H1 (cell line): ENCODE results near the gene ADARB2. TPM values are rescaled to one million over a fixed set of nuclear protein-coding genes. Genes with fewer than 3 reads are reported as not detected.

Experiments
- CTCF ChIA-PET: fragments of 300-600 bp; sonication (Branson Sonifier 250); formaldehyde crosslinking; loops from one replicate; lab custom pipeline; 2021; ENCODE audit not compliant: partially characterized antibody; lab: Charles Lee
- POLR2A ChIA-PET: fragments of 300-600 bp; sonication (Branson Sonifier 250); formaldehyde crosslinking; loops from one replicate; lab custom pipeline; 2021; ENCODE audit warnings: inconsistent platforms; ENCODE audit not compliant: partially characterized antibody; lab: Charles Lee
- DNase-seq, 2 experiments: peaks; one replicate each; pipeline versions ENCODE4 v3.0.0 to v3.0.0-alpha.2; 2010 to 2022; ENCODE audit warnings: low spot score in 2 of 2, low read depth in 1 of 2, mixed read lengths in 1 of 2
- FAIRE-seq: peaks from 2 replicates; lab custom pipeline; 2011; peaks lifted over from hg19 to GRCh38; lab: Jason Lieb, UNC
- H2AFZ ChIP-seq: 2 replicates; pipeline ENCODE4 v1.8.1; 2012; ENCODE audit warnings: low read length, inconsistent platforms
- H2AK5ac ChIP-seq: 2 replicates; pipeline ENCODE4 v1.6.1; 2013; ENCODE audit warnings: low read depth, low read length
- H2BK120ac ChIP-seq: replicated peaks from 2 replicates; pipeline ENCODE3; 2013; ENCODE audit warnings: low read depth, low read length, inconsistent platforms
- H2BK12ac ChIP-seq: 2 replicates; pipeline ENCODE4 v1.6.1; 2013; ENCODE audit warnings: low read depth, low read length
- H2BK15ac ChIP-seq: 2 replicates; pipeline ENCODE4 v1.6.1; 2013; ENCODE audit warnings: low read length
- H2BK20ac ChIP-seq: 2 replicates; pipeline ENCODE4 v1.6.1; 2013; ENCODE audit warnings: low read length
- H2BK5ac ChIP-seq: 2 replicates; pipeline ENCODE4 v1.6.1; 2013; ENCODE audit warnings: low read depth, low read length
- H3K14ac ChIP-seq: 2 replicates; pipeline ENCODE4 v1.6.1; 2013; ENCODE audit warnings: inconsistent platforms; ENCODE audit not compliant: insufficient read length
- H3K18ac ChIP-seq: 2 replicates; pipeline ENCODE4 v1.6.1; 2013; ENCODE audit warnings: low read length; ENCODE audit errors: extremely low read depth
- H3K23ac ChIP-seq: 2 replicates; pipeline ENCODE4 v1.6.1; 2013; ENCODE audit warnings: inconsistent platforms; ENCODE audit not compliant: insufficient read length
- H3K23me2 ChIP-seq: 2 replicates; pipeline ENCODE4 v1.6.1; 2013; ENCODE audit warnings: low read depth, low read length
- H3K27ac ChIP-seq: 2 replicates; pipeline ENCODE4 v1.6.1; 2011; ENCODE audit warnings: low read depth, low read length, inconsistent platforms
- H3K27me3 ChIP-seq, 4 experiments: replicated peaks in 1 of 4; 1 replicate in 1 of 4; 2 replicates in 3 of 4; pipeline versions ENCODE4 v1.6.1 to v1.8.1; 2011 to 2013; ENCODE audit warnings: low read length in 3 of 4, mild to moderate bottlenecking in 3 of 4, inconsistent platforms in 2 of 4, mixed read lengths in 2 of 4, moderate library complexity in 1 of 4; ENCODE audit not compliant: control insufficient read depth in 3 of 4, insufficient read depth in 3 of 4; ENCODE audit errors: extremely low read depth in 1 of 4
- H3K36me3 ChIP-seq, 4 experiments: 2 replicates each; pipeline versions ENCODE4 v1.6.1 to v1.8.1; 2011 to 2013; ENCODE audit warnings: mild to moderate bottlenecking in 4 of 4, low read length in 3 of 4, moderate library complexity in 2 of 4, control low read depth in 1 of 4, inconsistent platforms in 1 of 4; ENCODE audit not compliant: insufficient read depth in 4 of 4, control insufficient read depth in 2 of 4
- H3K4ac ChIP-seq: replicated peaks from 2 replicates; pipeline ENCODE3; 2013; ENCODE audit warnings: low read length, low read depth, mixed read lengths, inconsistent platforms; ENCODE audit not compliant: insufficient read length
- H3K4me1 ChIP-seq, 4 experiments: replicated peaks in 1 of 4; 1 replicate in 1 of 4; 2 replicates in 3 of 4; pipeline versions ENCODE4 v1.6.1 to v1.8.1; 2011 to 2013; ENCODE audit warnings: low read length in 3 of 4, inconsistent platforms in 2 of 4, mixed read lengths in 1 of 4; ENCODE audit not compliant: insufficient read depth in 4 of 4, control insufficient read depth in 3 of 4
- H3K4me2 ChIP-seq, 2 experiments: 2 replicates each; pipeline versions ENCODE4 v1.6.1 to v1.8.1; 2011 to 2013; ENCODE audit warnings: low read depth in 2 of 2, low read length in 2 of 2, control low read depth in 1 of 2, inconsistent platforms in 1 of 2, mild to moderate bottlenecking in 1 of 2; ENCODE audit not compliant: insufficient read depth in 1 of 2
- H3K4me3 ChIP-seq, 4 experiments: fragments of 200-600, 300-600 bp in 1 of 4; sonication (generic), shearing (Covaris generic), sonication (Bioruptor Twin) in 1 of 4; 2 replicates each; pipeline versions ENCODE4 v1.5.1 to v1.8.1; 2011 to 2016; ENCODE audit warnings: low read length in 4 of 4, low read depth in 3 of 4, control low read depth in 2 of 4, inconsistent platforms in 2 of 4, mild to moderate bottlenecking in 2 of 4, mixed read lengths in 1 of 4, moderate library complexity in 1 of 4; ENCODE audit not compliant: insufficient read depth in 2 of 4; ENCODE audit errors: extremely low read depth in 1 of 4
- H3K56ac ChIP-seq: replicated peaks from 2 replicates; pipeline ENCODE3; 2013; ENCODE audit warnings: low read depth, mild to moderate bottlenecking, mixed read lengths, low read length, inconsistent platforms; ENCODE audit not compliant: insufficient read length
- H3K79me1 ChIP-seq: 2 replicates; pipeline ENCODE4 v1.6.1; 2013; ENCODE audit warnings: low read depth, low read length, control low read depth
- H3K79me2 ChIP-seq, 2 experiments: 2 replicates each; pipeline versions ENCODE4 v1.6.1 to v1.8.1; 2012 to 2013; ENCODE audit warnings: low read length in 2 of 2, mild to moderate bottlenecking in 2 of 2, inconsistent platforms in 1 of 2; ENCODE audit not compliant: insufficient read depth in 2 of 2, control insufficient read depth in 1 of 2
- H3K9ac ChIP-seq, 4 experiments: replicated peaks in 1 of 4; 1 replicate in 1 of 4; 2 replicates in 3 of 4; pipeline versions ENCODE4 v1.6.1 to v1.8.1; 2011 to 2013; ENCODE audit warnings: low read depth in 3 of 4, low read length in 3 of 4, control low read depth in 2 of 4, mild to moderate bottlenecking in 2 of 4, moderate library complexity in 2 of 4, inconsistent platforms in 1 of 4; ENCODE audit errors: extremely low read depth in 1 of 4
- H3K9me3 ChIP-seq, 2 experiments: 2 replicates each; pipeline versions ENCODE4 v1.6.1 to v1.8.1; 2012 to 2013; ENCODE audit warnings: mild to moderate bottlenecking in 2 of 2, moderate library complexity in 2 of 2, control low read depth in 1 of 2, inconsistent platforms in 1 of 2, low read depth in 1 of 2, low read length in 1 of 2, mixed read lengths in 1 of 2; ENCODE audit not compliant: insufficient read depth in 2 of 2
- H4K20me1 ChIP-seq, 2 experiments: replicated peaks in 1 of 2; 2 replicates each; pipeline versions ENCODE3 to v1.8.1; 2011 to 2013; ENCODE audit warnings: inconsistent platforms in 2 of 2, low read length in 2 of 2, mild to moderate bottlenecking in 1 of 2; ENCODE audit not compliant: insufficient read depth in 2 of 2, control insufficient read depth in 1 of 2
- H4K5ac ChIP-seq: 2 replicates; pipeline ENCODE4 v1.6.1; 2013; ENCODE audit warnings: low read length, low read depth, mixed read lengths, inconsistent platforms; ENCODE audit not compliant: insufficient read length
- H4K8ac ChIP-seq: 2 replicates; pipeline ENCODE4 v1.8.0; 2013; ENCODE audit warnings: mild to moderate bottlenecking, moderate library complexity, low read length, inconsistent platforms; ENCODE audit not compliant: insufficient read depth; ENCODE audit errors: extremely low read depth
- H4K91ac ChIP-seq: replicated peaks from 2 replicates; pipeline ENCODE3; 2013; ENCODE audit warnings: low read length, mixed read lengths, inconsistent platforms; ENCODE audit not compliant: insufficient read length
- BCL11A ChIP-seq, 2 experiments: IDR thresholded peaks; one replicate each; pipeline ENCODE4 v1.6.1; 2011; ENCODE audit warnings: low read depth in 2 of 2, low read length in 2 of 2, mild to moderate bottlenecking in 2 of 2
- BRCA1 ChIP-seq: IDR thresholded peaks from 2 replicates; pipeline ENCODE4 v1.6.1; 2012; ENCODE audit warnings: low read depth, low read length, improper control_type of control experiment
- CEBPB ChIP-seq: IDR thresholded peaks from 2 replicates; pipeline ENCODE4 v1.6.1; 2012; ENCODE audit warnings: low read depth, low read length
- EP300 ChIP-seq, 2 experiments: IDR thresholded peaks; 1 replicate in 1 of 2; 2 replicates in 1 of 2; pipeline ENCODE4 v1.6.1; 2011 to 2012; ENCODE audit warnings: low read depth in 2 of 2, low read length in 2 of 2, mild to moderate bottlenecking in 2 of 2, borderline replicate concordance in 1 of 2, inconsistent platforms in 1 of 2, moderate library complexity in 1 of 2
- EZH2 ChIP-seq: fragments of 200-600 bp; sonication (generic); IDR thresholded peaks from 2 replicates; pipeline ENCODE4 v1.7.1; 2012; ENCODE audit warnings: low read depth, mild to moderate bottlenecking, moderate library complexity, low read length, inconsistent platforms; ENCODE audit not compliant: severe bottlenecking
- GABPA ChIP-seq: IDR thresholded peaks from 2 replicates; pipeline ENCODE4 v1.6.1; 2011; ENCODE audit warnings: mild to moderate bottlenecking, low read length, moderate library complexity, borderline replicate concordance; ENCODE audit not compliant: insufficient read depth
- GTF2F1 ChIP-seq: IDR thresholded peaks from 2 replicates; pipeline ENCODE4 v1.6.1; 2012; ENCODE audit warnings: low read depth, low read length, improper control_type of control experiment, borderline replicate concordance
- HDAC6 ChIP-seq: IDR thresholded peaks from one replicate; pipeline ENCODE4 v1.7.1; 2012; ENCODE audit warnings: low read depth, mild to moderate bottlenecking, inconsistent platforms, low read length, moderate library complexity
- RFX5 ChIP-seq: IDR thresholded peaks from 2 replicates; pipeline ENCODE4 v1.6.1; 2011; ENCODE audit warnings: low read depth, low read length, improper control_type of control experiment, borderline replicate concordance
- SIN3A ChIP-seq, 2 experiments: IDR thresholded peaks in 1 of 2; conservative IDR thresholded peaks in 1 of 2; 2 replicates each; pipeline ENCODE4 v1.6.1; 2011 to 2012; ENCODE audit warnings: low read length in 2 of 2, improper control_type of control experiment in 1 of 2, low read depth in 1 of 2, mild to moderate bottlenecking in 1 of 2
- SIX5 ChIP-seq: IDR thresholded peaks from 2 replicates; pipeline ENCODE4 v1.6.1; 2011; ENCODE audit warnings: mild to moderate bottlenecking, low read depth, low read length
- SP1 ChIP-seq: IDR thresholded peaks from 2 replicates; pipeline ENCODE4 v1.6.1; 2011; ENCODE audit warnings: low read depth, low read length
- TAF1 ChIP-seq: IDR thresholded peaks from 2 replicates; pipeline ENCODE4 v1.6.1; 2011; ENCODE audit warnings: mild to moderate bottlenecking, low read depth, low read length
- TCF12 ChIP-seq: IDR thresholded peaks from 2 replicates; pipeline ENCODE4 v1.6.1; 2011; ENCODE audit warnings: low read depth, mild to moderate bottlenecking, low read length
- ZNF274 ChIP-seq: IDR thresholded peaks from 2 replicates; pipeline ENCODE4 v1.7.0; 2012; ENCODE audit warnings: low read length, borderline replicate concordance; ENCODE audit errors: extremely low read depth
- WGBS, 2 experiments: shearing (Covaris generic) in 1 of 2; methylation state at CpG; one replicate each; pipeline versions ENCODE4 v1.1.6 to v1.1.7; 2013 to 2015; ENCODE audit warnings: low lambda C conversion rate in 2 of 2, mixed read lengths in 2 of 2, inconsistent platforms in 1 of 2, low coverage in 1 of 2, missing lambda C conversion rate in 1 of 2; ENCODE audit not compliant: insufficient replicate concordance in 2 of 2, insufficient coverage in 1 of 2, insufficient read length in 1 of 2; ENCODE audit errors: extremely low coverage in 1 of 2, missing lambda C conversion rate in 1 of 2; 5-methylcytosine and 5-hydroxymethylcytosine counted together
- polyA plus RNA-seq, 7 experiments: library from polyadenylated mRNA; depleted of rRNA in 3 of 7; stranded (reverse) in 5 of 7; unstranded in 2 of 7; fragments of >200 nt in 5 of 7; fragments of 200-250 nt in 2 of 7; gene quantifications; 1 replicate in 5 of 7; 2 replicates in 1 of 7; 4 replicates in 1 of 7; pipeline versions ENCODE4 v1.2.1 to v1.2.3, GENCODE V29; 2011 to 2013; ENCODE audit warnings: missing spikeins in 2 of 7, mixed read lengths in 2 of 7
- total RNA-seq: library from RNA; stranded (reverse); fragmentation: NEBNext Ultra II Directional; extraction: Animal tissue kit (Norgen Biotek cat#: 25700); gene quantifications from 2 replicates; pipeline ENCODE4 v1.2.1, GENCODE V29; 2021

ADARB2 gene
- total and polyA plus RNA-seq, 2 of the 8 experiments (the other 6 are each of a cell fraction or from before 2014, with no cell fraction given) = 2.2 to 2.8 TPM

- Histone ChIP-seq H3K4me1 (no peaks in the 10 kb centered on the region; a peak in 2 of 7 replicates), H3K79me1 (no peaks in the 10 kb centered on the region), H3K4ac (no peak overlapping the region), H3K23me2 (peaks cover 2% of the 10 kb centered on the region; the same call in 1 of the 2 replicates), H4K91ac (no peak overlapping the region), H3K4me2 (no peak overlapping the region), H3K4me3 (no peak overlapping the region), H2BK12ac (no peak overlapping the region), H3K56ac (no peak overlapping the region), H4K20me1 (no peaks in the 10 kb centered on the region), H4K5ac (no peak overlapping the region), H3K79me2 (no peaks in the 10 kb centered on the region), H3K36me3 (peaks cover 6 to 31% (median 9%) of the 10 kb centered on the region in 4 experiments; a peak in 6 of 8 replicates), H3K9me3 (no peaks in the 10 kb centered on the region; a peak in 1 of 4 replicates), H2BK20ac (no peak overlapping the region), H3K27ac (no peak overlapping the region), H2AK5ac (no peak overlapping the region), H3K14ac (no peak overlapping the region), H2BK120ac (no peak overlapping the region), H4K8ac (no peak overlapping the region), H3K18ac (no peak overlapping the region), H3K23ac (no peak overlapping the region), H2BK5ac (no peak overlapping the region), H2AFZ (no peak overlapping the region), H3K27me3 (no peaks in the 10 kb centered on the region), H3K9ac (no peak overlapping the region), H2BK15ac (no peak overlapping the region)
- FAIRE-seq = no peak
- DNase-seq = no peak
- 98% methylated on average over 21 of the region's 21 CpGs; no CpG with 5 or more reads in 1 of the 2 experiments for WGBS, 2 experiments
- POLR2A ChIA-PET = no interaction called here
- CTCF ChIA-PET = interaction anchor here (1.1 to 1.4 kb wide), 2 partner anchors 19 to 240 kb away, joined by 3 read pairs; no protein-coding TSS in a partner anchor
- no peak for TF ChIP-seq CEBPB
- no peak for TF ChIP-seq EZH2
- TF ChIP-seq HDAC6 = no peak
- TF ChIP-seq GABPA = no peak
- no peak for TF ChIP-seq SP1
- no peak for TF ChIP-seq GTF2F1
- no peak for TF ChIP-seq BRCA1
- TF ChIP-seq SIX5 = no peak
- no peak for TF ChIP-seq EP300 (IDR thresholded peaks at IDR 0.05; ENCODE audit: borderline replicate concordance in 1 of 2, low read depth in 2 of 2, low read length in 2 of 2)
- TF ChIP-seq BCL11A (IDR thresholded peaks at IDR 0.05; ENCODE audit: low read depth in 2 of 2, low read length in 2 of 2) = no peak
- no peak for TF ChIP-seq SIN3A (conservative IDR thresholded peaks at IDR 0.05 in 1 of 2, IDR thresholded peaks at IDR 0.05 in 1 of 2; ENCODE audit: low read depth in 1 of 2, low read length in 2 of 2)
- no peak for TF ChIP-seq TAF1
- TF ChIP-seq ZNF274 = no peak
- no peak for TF ChIP-seq TCF12
- no peak for TF ChIP-seq RFX5
Measured at GRCh38 chr10:1128649-1129048, 608.7 kb downstream of the ADARB2 start.
